HL-60 (cell line): ENCODE measurements around the gene USP8.

Experiments
- DNase-seq, 2 experiments: peaks; one replicate each; pipeline ENCODE4 v3.0.0-alpha.2; 2010 to 2020; ENCODE audit warnings: low read depth in 1 of 2, low spot score in 1 of 2
- H3K27ac ChIP-seq: fragments of 250-450 bp; sonication (Bioruptor Pico); replicated peaks from 2 replicates; pipeline ENCODE4 v1.5.1; 2020; ENCODE audit warnings: mild to moderate bottlenecking, moderate library complexity
- H3K27me3 ChIP-seq: fragments of 250-450 bp; sonication (Bioruptor Pico); 2 replicates; pipeline ENCODE4 v1.5.1; 2021; ENCODE audit warnings: mild to moderate bottlenecking, moderate library complexity; ENCODE audit not compliant: insufficient read depth, poor library complexity, severe bottlenecking
- H3K4me3 ChIP-seq: replicated peaks from 2 replicates; pipeline ENCODE4 v1.5.1; 2011; ENCODE audit warnings: mild to moderate bottlenecking, control low read depth, low read length; ENCODE audit not compliant: insufficient read depth
- GABPA ChIP-seq: IDR thresholded peaks from 2 replicates; pipeline ENCODE4 v1.6.1; 2012; ENCODE audit warnings: low read depth
- POLR2AphosphoS5 ChIP-seq: IDR thresholded peaks from 2 replicates; pipeline ENCODE4 v1.6.1; 2012; ENCODE audit warnings: low read depth
- SPI1 ChIP-seq: IDR thresholded peaks from 2 replicates; pipeline ENCODE4 v1.6.1; 2012; ENCODE audit warnings: low read depth, mild to moderate bottlenecking, borderline replicate concordance
- TF ChIP-seq, protein P1 (sequence below): IDR thresholded peaks from 2 replicates; pipeline ENCODE4 v1.6.1; 2012; ENCODE audit warnings: low read depth; ENCODE audit not compliant: insufficient replicate concordance
- TF ChIP-seq, protein P2 (sequence below): IDR thresholded peaks from one replicate; pipeline ENCODE4 v1.5.1; 2011; ENCODE audit warnings: low read length, control low read depth, inconsistent platforms; ENCODE audit not compliant: insufficient read depth

The USP8 gene

GRCh38 chr15:50458348-50459112 lies 34.3 kb downstream of the USP8 start:
- DNase-seq = no peak
- H3K4me3 ChIP-seq = no peak overlapping the region
- no peak overlapping the region for H3K27ac ChIP-seq
- H3K27me3 ChIP-seq = no peaks in the 10 kb centered on the region
- TF ChIP-seq SPI1 (no peak), POLR2AphosphoS5 (no peak)
- TF ChIP-seq, protein P1, sequence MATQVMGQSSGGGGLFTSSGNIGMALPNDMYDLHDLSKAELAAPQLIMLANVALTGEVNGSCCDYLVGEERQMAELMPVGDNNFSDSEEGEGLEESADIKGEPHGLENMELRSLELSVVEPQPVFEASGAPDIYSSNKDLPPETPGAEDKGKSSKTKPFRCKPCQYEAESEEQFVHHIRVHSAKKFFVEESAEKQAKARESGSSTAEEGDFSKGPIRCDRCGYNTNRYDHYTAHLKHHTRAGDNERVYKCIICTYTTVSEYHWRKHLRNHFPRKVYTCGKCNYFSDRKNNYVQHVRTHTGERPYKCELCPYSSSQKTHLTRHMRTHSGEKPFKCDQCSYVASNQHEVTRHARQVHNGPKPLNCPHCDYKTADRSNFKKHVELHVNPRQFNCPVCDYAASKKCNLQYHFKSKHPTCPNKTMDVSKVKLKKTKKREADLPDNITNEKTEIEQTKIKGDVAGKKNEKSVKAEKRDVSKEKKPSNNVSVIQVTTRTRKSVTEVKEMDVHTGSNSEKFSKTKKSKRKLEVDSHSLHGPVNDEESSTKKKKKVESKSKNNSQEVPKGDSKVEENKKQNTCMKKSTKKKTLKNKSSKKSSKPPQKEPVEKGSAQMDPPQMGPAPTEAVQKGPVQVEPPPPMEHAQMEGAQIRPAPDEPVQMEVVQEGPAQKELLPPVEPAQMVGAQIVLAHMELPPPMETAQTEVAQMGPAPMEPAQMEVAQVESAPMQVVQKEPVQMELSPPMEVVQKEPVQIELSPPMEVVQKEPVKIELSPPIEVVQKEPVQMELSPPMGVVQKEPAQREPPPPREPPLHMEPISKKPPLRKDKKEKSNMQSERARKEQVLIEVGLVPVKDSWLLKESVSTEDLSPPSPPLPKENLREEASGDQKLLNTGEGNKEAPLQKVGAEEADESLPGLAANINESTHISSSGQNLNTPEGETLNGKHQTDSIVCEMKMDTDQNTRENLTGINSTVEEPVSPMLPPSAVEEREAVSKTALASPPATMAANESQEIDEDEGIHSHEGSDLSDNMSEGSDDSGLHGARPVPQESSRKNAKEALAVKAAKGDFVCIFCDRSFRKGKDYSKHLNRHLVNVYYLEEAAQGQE = no peak
- TF ChIP-seq, protein P2, sequence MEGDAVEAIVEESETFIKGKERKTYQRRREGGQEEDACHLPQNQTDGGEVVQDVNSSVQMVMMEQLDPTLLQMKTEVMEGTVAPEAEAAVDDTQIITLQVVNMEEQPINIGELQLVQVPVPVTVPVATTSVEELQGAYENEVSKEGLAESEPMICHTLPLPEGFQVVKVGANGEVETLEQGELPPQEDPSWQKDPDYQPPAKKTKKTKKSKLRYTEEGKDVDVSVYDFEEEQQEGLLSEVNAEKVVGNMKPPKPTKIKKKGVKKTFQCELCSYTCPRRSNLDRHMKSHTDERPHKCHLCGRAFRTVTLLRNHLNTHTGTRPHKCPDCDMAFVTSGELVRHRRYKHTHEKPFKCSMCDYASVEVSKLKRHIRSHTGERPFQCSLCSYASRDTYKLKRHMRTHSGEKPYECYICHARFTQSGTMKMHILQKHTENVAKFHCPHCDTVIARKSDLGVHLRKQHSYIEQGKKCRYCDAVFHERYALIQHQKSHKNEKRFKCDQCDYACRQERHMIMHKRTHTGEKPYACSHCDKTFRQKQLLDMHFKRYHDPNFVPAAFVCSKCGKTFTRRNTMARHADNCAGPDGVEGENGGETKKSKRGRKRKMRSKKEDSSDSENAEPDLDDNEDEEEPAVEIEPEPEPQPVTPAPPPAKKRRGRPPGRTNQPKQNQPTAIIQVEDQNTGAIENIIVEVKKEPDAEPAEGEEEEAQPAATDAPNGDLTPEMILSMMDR = no peak

GRCh38 chr15:50463423-50464358 lies 39.5 kb downstream of the USP8 start:
- TF ChIP-seq, protein P1 = no peak
- TF ChIP-seq, protein P2 = no peak
- no peak for TF ChIP-seq GABPA
- no peak for TF ChIP-seq POLR2AphosphoS5
- TF ChIP-seq SPI1 = no peak
- Histone ChIP-seq H3K27ac (no peak overlapping the region), H3K4me3 (no peak overlapping the region), H3K27me3 (no peaks in the 10 kb centered on the region)
- DNase-seq = no peak

GRCh38 chr15:50471072-50471471 lies 46.9 kb downstream of the USP8 start:
- H3K27ac ChIP-seq = no peak overlapping the region
- no peak overlapping the region for H3K4me3 ChIP-seq
- TF ChIP-seq, protein P2 = no peak
- TF ChIP-seq, protein P1 = no peak
- TF ChIP-seq SPI1 (no peak), GABPA (no peak), POLR2AphosphoS5 (no peak)
- DNase-seq = no peak
- no peaks in the 10 kb centered on the region for H3K27me3 ChIP-seq
